Astrocyte (in vitro differentiated cells and primary cell): ENCODE data around the gene LSM11.

ENCODE experiments used
- CTCF ChIP-seq: IDR thresholded peaks from 2 replicates; pipeline ENCODE4 v1.5.1; 2011; ENCODE audit warnings: low read depth, mild to moderate bottlenecking, inconsistent platforms, low read length, moderate library complexity; ENCODE audit not compliant: insufficient read depth
- EZH2 ChIP-seq: IDR thresholded peaks from 2 replicates; pipeline ENCODE4 v1.6.1; 2012; ENCODE audit warnings: mild to moderate bottlenecking, low read length, inconsistent platforms; ENCODE audit not compliant: insufficient read depth

DNA sequence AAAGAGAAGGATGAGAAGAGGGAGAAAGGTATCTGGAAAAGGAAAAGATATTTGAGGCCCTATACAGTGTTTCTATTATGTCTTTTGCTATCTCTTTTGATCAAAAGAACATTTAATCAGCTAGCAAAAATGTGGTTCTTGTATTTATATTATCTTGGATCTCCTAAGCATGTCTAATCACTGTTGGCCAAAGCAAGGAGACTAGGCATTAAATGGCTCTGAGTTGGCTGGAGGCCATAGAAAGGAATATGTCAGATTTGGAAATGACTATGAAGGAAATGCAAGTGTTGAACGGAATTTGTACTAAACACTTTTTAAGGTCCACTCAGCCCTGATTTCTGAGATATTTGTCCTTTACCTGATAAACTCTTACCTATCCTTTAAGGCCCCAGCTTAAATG is 34.6 kb upstream of the LSM11 start:
- no peak for TF ChIP-seq CTCF
- no peak for TF ChIP-seq EZH2
